Thoracic aorta (tissue), 2 donors: ENCODE data around the gene ZBTB17. TPM values are rescaled to one million over a fixed set of nuclear protein-coding genes. Genes with fewer than 3 reads are reported as not detected.

Source experiments
- ATAC-seq: fragments of 150-250 bp; one replicate; pipeline ENCODE4 v1.8.0; 2017; ENCODE audit warnings: low read depth; ENCODE audit not compliant: insufficient number of reproducible peaks, low FRiP score
- DNase-seq: peaks from one replicate; pipeline ENCODE4 v3.0.0-alpha.2; 2020; ENCODE audit warnings: low spot score
- H3K27ac ChIP-seq, 2 donors: fragments of 200-600 bp; sonication (generic); 1 replicate in 1 of 2; 2 replicates in 1 of 2; pipeline ENCODE4 v1.5.1; 2016; ENCODE audit warnings: mild to moderate bottlenecking in 2 of 2, moderate library complexity in 2 of 2
- H3K27me3 ChIP-seq: fragments of 200-600 bp; sonication (generic); replicated peaks from 2 replicates; pipeline ENCODE4 v1.6.0; 2016; ENCODE audit warnings: mild to moderate bottlenecking; ENCODE audit not compliant: insufficient read depth
- H3K36me3 ChIP-seq: fragments of 200-600 bp; sonication (generic); one replicate; pipeline ENCODE4 v1.5.1; 2016
- H3K4me1 ChIP-seq, 2 donors: fragments of 200-600 bp; sonication (generic); 1 replicate in 1 of 2; 2 replicates in 1 of 2; pipeline versions ENCODE4 v1.5.1 to v1.6.0; 2016; ENCODE audit warnings: low read depth in 2 of 2, mild to moderate bottlenecking in 1 of 2; ENCODE audit not compliant: control insufficient read depth in 1 of 2
- H3K4me3 ChIP-seq: fragments of 200-600 bp; sonication (generic); 2 replicates; pipeline ENCODE4 v1.5.1; 2016; ENCODE audit warnings: mild to moderate bottlenecking
- H3K9me3 ChIP-seq: fragments of 200-600 bp; sonication (generic); 2 replicates; pipeline ENCODE4 v1.5.1; 2016
- CTCF ChIP-seq: fragments of 200-600 bp; sonication (generic); IDR thresholded peaks from one replicate; pipeline ENCODE4 v1.5.1; 2019; ENCODE audit warnings: antibody characterized with exemption
- total RNA-seq, 2 donors: library from RNA; depleted of rRNA; stranded (reverse); fragments of >200 nt; gene quantifications; one replicate each; pipeline versions ENCODE4 v1.1.0 to v1.2.3, GENCODE V29; 2016

ZBTB17 gene
- total RNA-seq, 2 donors from 2014 or later = 42.9 to 46.5 TPM

- Histone ChIP-seq H3K36me3 (no peaks in the 10 kb centered on the region), H3K4me1 (peaks cover 18 to 53% of the 10 kb centered on the region in 2 donors), H3K9me3 (no peaks in the 10 kb centered on the region), H3K4me3 (no peak overlapping the region), H3K27me3 (no peaks in the 10 kb centered on the region), H3K27ac (peak overlapping the region; percentile 14 to 30)
- TF ChIP-seq CTCF = no peak
- ATAC-seq (no peak), DNase-seq (no peak)
Measured at GRCh38 chr1:15963968-15964648, 11.8 kb downstream of the ZBTB17 start.

- H3K27ac ChIP-seq = peak overlapping the region; percentile 30 to 45
Measured at GRCh38 chr1:15963363-15963967, 12.4 kb downstream of the ZBTB17 start.

GRCh38 chr1:15962671-15963362, 13.1 kb downstream of the ZBTB17 start:
- Histone ChIP-seq H3K36me3 (no peaks in the 10 kb centered on the region), H3K4me1 (peaks cover 28 to 66% of the 10 kb centered on the region in 2 donors), H3K27me3 (no peaks in the 10 kb centered on the region), H3K9me3 (no peaks in the 10 kb centered on the region), H3K4me3 (no peak overlapping the region), H3K27ac (peak overlapping the region; percentile 30 to 45)
- ATAC-seq (no peak), DNase-seq (no peak)
- TF ChIP-seq CTCF = no peak

More at GRCh38 chr1:15963363-15963967, 12.4 kb downstream of the ZBTB17 start:
- ATAC-seq (no peak), DNase-seq (no peak)
- H3K36me3 ChIP-seq = no peaks in the 10 kb centered on the region
- H3K27me3 ChIP-seq = no peaks in the 10 kb centered on the region
- no peak overlapping the region for H3K4me3 ChIP-seq
- H3K9me3 ChIP-seq = no peaks in the 10 kb centered on the region
- H3K4me1 ChIP-seq = peaks cover 24 to 59% of the 10 kb centered on the region in 2 donors
- no peak for TF ChIP-seq CTCF

- H3K9me3 ChIP-seq = no peaks in the 10 kb centered on the region
- peaks cover 28 to 68% of the 10 kb centered on the region in 2 donors for H3K4me1 ChIP-seq
- no peaks in the 10 kb centered on the region for H3K36me3 ChIP-seq
- H3K27me3 ChIP-seq = no peaks in the 10 kb centered on the region
- ATAC-seq = no peak
- TF ChIP-seq CTCF = no peak
- DNase-seq = no peak
- no peak overlapping the region for H3K4me3 ChIP-seq
- H3K27ac ChIP-seq = peak overlapping the region; percentile 30 to 45
Measured at GRCh38 chr1:15962176-15962575, 13.7 kb downstream of the ZBTB17 start.

GRCh38 chr1:15961492-15961891, 14.4 kb downstream of the ZBTB17 start:
- no peaks in the 10 kb centered on the region for H3K9me3 ChIP-seq
- ATAC-seq = no peak
- no peak for DNase-seq
- no peaks in the 10 kb centered on the region for H3K36me3 ChIP-seq
- H3K4me1 ChIP-seq = peaks cover 25 to 70% of the 10 kb centered on the region in 2 donors
- peak overlapping the region in 1 of 2 donors; percentile 13 for H3K27ac ChIP-seq
- no peak for TF ChIP-seq CTCF
- no peaks in the 10 kb centered on the region for H3K27me3 ChIP-seq
- H3K4me3 ChIP-seq = no peak overlapping the region
